Inferior parietal cortex (tissue), 1 donor: ENCODE data around the gene CMTM2.
"Not testable (repeated sequence)": the region's sequence is repeated elsewhere in the genome, so short reads cannot be mapped to it uniquely, and the experiment has no call there.

ENCODE experiments used
- DNase-seq: peaks from one replicate; pipeline ENCODE4 v3.0.0-alpha.2; 2016; ENCODE audit errors: extremely low spot score

Gene CMTM2

GRCh38 chr16:66552286-66553177 lies 26.7 kb upstream of the CMTM2 start, which contains the start of gene CKLF:
CKLF (plus strand) TSS chr16:66552576; CDS start chr16:66552716, 140 bp downstream.
- DNase-seq, result peak; percentile 96

GRCh38 chr16:66553223-66553622 lies 26.0 kb upstream of the CMTM2 start:
- DNase-seq, result no peak

- DNase-seq, result no peak
Observed at GRCh38 chr16:66554021-66554420, 25.2 kb upstream of the CMTM2 start.

DNA sequence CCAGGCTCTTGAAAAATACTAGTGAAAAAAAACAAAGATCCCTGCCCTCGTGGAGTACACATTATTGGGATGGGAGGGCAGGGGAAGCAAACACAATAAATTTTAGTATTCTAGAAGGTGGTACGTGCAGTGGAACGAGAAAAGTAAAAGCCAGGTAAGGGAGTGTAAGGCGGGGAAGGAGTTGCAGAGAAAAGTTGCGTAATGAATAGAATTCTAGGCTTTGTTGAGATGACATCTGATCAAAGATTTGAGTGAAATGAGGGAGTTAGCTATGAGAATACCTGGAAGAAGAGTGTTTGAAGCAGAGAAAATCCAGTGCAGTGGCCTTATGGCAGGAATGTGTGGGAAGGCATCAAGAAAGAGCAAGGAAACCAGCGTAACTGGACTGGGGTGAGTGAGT lies 24.8 kb upstream of the CMTM2 start:
- no peak for DNase-seq

GRCh38 chr16:66560107-66560506 lies 19.2 kb upstream of the CMTM2 start:
- no peak for DNase-seq

DNA sequence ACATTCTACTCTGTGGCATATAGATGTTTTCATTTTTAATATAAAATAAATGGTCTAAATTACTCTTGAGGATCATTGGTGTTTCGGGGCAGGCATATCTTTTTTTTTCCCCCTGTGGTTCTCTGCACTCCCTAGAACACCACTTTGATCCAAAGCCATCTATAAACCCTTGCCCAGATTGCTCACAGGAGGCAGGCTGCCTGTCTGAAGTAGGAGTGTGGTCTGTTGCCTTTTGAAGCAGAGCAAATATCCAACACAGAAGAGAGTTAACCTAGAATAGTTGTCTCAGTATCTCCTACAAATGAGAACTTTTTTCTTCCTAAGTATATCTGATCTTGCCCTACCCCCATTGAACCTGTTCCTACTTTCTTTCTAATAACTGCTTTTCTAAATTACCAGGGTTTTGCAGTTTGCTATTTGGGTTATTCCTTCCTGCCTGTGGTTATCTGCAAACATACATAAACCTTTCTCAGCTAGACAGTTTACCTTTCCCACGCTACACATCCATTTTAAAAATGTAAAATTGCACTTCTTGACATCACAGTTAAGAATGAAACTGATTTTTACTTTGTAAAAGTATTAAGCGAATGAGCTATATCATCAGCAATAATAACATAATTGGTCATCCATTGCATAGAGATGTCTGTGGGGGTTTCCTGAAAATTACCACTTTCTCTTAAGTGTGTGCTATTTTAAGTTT lies 17.7 kb upstream of the CMTM2 start:
- DNase-seq, result no peak

DNA sequence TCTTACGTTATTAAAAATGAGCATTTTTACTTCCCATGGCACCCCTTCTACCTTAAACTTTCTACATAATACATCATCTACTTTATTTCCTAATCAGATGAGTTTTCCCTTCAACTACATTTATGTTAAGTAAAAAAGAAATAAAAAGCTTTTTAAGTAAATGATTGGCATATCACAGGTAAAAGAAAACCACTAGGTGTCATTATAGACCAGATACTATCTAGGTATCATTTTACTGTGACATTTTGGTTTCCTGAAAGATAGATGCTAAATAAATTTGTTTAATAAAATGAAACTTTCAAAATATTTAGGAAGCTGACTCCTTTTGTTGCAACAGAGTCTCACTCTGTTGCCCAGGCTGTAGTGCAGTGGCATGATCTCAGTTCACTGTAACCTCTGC lies 16.9 kb upstream of the CMTM2 start:
- DNase-seq, result no peak

DNA sequence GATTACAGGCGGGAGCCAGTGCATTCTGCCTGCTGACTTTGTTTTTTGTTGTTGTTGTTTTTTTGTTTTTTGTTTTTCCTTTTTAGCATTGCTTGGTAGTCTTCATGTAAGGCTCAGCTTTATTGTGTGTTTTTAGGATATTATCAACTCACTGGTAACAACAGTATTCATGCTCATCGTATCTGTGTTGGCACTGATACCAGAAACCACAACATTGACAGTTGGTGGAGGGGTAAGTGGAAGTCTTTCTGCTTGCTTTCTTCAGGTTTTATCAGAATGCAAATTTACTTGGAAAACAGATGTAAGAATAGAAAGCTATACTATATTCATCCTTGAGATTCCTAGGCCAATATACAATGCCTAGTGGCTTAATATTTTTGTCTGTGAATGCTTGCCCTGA lies 16.3 kb upstream of the CMTM2 start:
- DNase-seq, result no peak

- no peak for DNase-seq
Observed at GRCh38 chr16:66563574-66564334, 15.5 kb upstream of the CMTM2 start.

DNA sequence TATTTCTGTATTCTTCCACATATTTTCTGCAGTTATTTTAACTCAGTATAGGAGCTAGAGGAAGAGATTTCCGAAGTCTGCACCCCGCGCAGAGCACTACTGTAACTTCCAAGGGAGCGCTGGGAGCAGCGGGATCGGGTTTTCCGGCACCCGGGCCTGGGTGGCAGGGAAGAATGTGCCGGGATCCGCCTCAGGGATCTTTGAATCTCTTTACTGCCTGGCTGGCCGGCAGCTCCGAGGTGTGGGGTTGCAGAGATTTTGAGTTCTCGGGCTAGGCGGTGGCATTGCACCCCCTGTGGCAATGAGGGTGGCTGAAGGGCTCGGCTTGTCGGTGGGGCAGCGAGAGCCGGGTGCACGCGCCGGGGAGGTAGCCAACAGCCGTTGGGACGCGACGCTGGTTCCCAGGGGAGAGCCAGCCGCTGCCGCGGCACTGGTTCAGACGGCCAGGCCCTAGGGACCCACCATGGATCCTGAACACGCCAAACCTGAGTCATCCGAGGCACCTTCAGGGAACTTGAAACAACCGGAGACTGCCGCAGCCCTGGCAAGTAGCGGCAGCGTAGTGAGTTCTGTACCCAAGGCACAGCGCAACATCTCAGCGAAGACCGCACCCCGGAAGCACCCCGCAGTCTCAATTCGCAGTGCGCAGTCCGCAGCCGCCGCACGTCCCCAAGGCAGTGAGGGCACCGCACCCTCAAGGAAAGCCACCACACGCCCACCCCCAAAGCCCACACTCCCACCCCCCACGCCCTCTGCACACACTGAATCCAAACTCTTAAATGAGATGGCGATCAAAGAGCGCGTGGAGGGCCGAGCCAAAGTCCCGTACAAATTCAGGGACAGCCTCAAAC lies 13.0 kb upstream of the CMTM2 start, which contains the start of gene CMTM1:
Gene CMTM1 (plus strand): TSS at position 389 of the 851 bp plus-strand sequence. CDS start 75 bp downstream, at position 464.
- no peak for DNase-seq

DNA sequence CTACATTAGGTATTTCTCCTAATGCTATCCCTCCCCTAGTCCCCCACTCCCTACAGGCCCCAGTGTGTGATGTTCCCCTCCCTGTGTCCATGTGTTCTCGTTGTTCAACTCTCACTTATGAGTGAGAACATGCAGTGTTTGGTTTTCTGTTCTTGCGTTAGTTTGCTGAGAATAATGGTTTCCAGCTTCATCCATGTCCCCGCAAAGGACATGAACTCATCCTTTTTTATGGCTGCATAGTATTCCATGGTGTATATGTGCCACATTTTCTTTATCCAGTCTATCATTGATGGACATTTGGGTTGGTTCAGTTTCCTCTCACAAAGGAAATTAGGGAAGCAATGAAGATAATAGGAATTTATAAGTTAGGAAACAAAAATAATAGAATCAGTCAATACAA lies 12.0 kb upstream of the CMTM2 start:
- DNase-seq, result not testable (repeated sequence)

DNA sequence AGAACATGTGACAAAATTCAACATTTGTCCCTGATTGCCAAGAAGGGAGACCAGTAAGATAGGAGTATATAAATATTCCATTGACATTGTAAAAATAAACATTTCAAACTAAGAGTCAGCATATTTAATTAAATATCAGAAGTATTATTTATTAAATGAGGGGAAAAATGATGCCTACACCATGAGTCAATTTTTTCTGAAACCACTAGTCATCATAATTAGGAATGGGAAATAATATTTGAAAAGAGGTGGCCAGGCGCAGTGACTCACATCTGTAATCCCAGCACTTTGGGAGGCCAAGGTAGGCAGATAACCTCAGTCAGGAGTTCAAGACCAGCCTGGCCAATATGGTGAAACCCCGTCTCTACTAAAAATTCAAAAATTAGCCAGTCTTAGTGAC lies 10.9 kb upstream of the CMTM2 start:
- no peak for DNase-seq

DNA sequence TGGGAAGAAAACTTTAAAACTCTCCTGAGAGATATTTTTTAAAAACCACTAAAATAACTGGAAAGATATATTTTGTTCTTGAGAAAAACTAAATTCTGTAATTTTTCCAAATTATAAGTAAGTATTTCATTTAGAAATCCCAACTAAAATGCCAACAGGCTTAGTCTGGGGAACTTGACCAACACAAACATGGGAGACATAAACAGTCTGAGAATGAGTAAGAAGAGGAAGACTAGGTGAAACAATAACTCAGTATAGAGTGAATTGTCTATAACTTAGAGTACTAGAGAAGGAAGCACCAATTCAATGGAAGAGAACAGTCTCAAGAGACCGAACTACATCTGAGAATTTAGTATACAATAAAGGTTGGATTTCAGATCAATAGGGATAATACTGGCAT lies 10.1 kb upstream of the CMTM2 start:
- no peak for DNase-seq

- no peak for DNase-seq
Observed at GRCh38 chr16:66569827-66570405, 9.3 kb upstream of the CMTM2 start.

- no peak for DNase-seq
Observed at GRCh38 chr16:66572356-66572755, 6.9 kb upstream of the CMTM2 start.

DNA sequence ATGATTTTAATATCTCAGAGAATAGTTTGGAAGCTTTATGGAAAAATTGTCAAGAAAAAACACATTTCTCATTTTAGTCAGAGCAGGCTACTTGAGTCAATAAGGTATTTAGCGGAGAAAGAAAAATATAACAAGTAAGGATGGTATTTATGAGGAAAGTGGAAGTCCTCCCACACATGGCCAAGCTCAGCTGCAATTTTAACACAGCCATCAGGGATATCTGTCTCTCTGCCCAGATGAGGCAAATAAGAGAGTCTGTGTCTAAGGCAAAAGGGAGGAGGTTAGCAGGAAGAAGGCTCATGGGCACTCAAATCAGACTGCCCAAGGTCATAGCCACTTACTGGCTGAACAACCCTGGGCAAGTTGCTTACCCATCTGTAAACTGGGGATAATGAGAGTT lies 5.2 kb upstream of the CMTM2 start:
- no peak for DNase-seq

- DNase-seq, result no peak
Observed at GRCh38 chr16:66574531-66574930, 4.7 kb upstream of the CMTM2 start.

DNA sequence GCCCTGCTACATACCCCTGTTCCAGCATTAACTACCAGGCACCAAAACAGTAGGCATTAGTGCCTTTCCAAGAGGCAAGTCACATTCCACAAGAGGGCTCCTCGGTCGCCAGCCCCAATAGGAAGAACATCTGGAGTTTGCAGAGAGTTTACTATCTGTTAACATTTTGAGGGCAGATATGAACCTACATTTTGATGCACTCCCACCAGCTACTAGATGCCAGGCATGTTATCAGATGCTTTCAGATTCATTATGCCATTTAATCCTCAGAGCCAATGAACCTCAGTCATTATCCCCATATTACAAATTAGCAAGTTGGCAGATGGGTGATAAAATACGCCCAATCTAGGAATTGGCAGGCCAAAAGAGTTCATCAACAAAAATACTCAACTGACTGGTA lies 4.2 kb upstream of the CMTM2 start:
- DNase-seq, result no peak

DNA sequence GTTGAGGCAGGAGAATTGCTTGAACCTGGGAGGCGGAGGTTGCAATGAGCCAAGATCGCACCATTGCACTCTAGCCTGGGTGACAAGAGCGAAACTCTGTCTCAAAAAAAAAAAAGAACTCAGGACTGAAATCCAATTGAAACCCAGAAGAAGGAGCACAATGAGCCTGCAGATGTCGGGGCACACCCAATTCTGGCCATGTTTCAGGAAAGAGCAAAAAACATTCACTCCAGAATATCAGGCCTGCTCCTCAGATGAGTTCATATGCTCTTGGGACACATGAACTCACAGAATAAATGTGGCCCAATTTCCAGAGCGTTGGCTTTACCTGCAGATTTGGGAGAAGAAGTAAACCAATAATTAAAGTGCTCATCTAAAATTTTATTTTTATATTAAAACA lies 3.0 kb upstream of the CMTM2 start:
- DNase-seq, result no peak

DNA sequence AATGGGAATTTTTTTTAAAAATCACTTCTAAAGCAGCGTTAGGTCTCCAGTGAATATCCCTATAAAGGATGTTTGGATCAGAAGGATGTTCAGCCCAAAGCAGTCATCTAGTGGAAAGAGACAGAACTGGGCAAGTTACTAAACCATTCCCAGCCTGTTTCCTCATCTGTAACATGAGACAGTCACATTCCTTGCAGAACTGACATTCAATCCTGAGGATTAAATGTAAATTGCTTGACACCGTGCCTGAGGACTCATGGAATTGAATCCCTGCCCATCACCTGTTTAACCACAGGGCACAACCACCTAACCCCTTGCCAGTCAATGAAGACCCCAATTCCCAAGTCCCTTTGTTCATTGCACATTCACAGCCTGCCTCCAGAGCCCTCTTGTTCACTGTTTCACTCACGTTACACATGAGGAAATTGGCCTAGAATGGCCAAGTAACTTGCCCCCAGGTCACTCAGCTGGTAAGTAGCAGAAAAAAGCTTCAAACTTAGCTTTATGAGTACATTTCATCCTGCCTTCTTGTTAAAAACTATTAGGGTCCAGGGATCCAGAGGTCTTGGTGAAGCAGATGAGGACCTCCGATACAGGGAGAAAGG lies 1.4 kb downstream of the CMTM2 start:
- DNase-seq, result no peak
